Stimulated activated CD4-positive, alpha-beta T cell treated with anti-CD3 and anti-CD28 coated beads, Interleukin-12 subunit alpha, Interleukin-12 subunit beta, amount 100 ng/mL, for 4 hours (primary cell): Measurements from ENCODE around the gene MRPS18B.
"Not testable (repeated sequence)": the region's sequence is repeated elsewhere in the genome, so short reads cannot be mapped to it uniquely, and the experiment has no call there.

Experiments
- DNase-seq: peaks from one replicate; pipeline ENCODE4 v3.0.0-alpha.2; 2020

MRPS18B gene

DNA sequence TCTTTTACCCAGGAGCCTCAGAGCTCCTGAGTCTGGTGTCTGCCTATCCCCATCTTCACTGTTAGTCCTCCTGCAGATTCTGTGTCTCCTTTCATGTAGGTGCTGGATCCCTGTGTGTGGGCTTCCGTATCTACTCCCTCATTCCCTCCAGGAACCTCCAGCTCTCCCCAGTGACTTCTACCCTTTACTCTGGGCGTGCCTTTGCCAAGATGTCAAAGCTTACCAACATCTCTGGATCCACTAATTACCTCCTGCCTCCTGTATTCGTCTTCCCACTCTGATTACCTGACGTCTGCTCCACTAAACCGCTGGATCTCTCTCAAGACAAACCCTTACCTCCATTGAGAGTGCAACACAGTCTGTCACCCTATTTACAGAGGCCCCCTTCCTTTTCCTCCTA, 27.1 kb downstream of the MRPS18B start:
- DNase-seq = no peak

DNA sequence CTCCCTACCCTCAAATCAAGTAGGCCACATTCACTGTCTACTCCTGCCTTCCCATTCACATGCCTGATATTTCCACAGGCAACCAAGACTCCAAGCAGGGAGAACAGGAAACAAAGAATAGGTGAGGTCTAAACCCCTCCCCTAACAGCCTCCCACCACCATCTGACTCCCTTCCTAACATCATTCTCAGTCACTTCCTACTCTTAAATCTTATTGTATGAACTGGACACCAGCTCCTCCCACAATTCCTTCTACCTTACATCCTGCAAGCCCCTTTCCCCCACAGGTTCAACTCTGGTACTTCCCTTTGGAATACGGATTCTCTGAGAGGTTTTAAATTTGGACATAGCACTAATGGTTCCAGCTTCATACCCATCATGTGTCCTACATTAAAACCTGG, 28.3 kb downstream of the MRPS18B start:
- no peak for DNase-seq

DNA sequence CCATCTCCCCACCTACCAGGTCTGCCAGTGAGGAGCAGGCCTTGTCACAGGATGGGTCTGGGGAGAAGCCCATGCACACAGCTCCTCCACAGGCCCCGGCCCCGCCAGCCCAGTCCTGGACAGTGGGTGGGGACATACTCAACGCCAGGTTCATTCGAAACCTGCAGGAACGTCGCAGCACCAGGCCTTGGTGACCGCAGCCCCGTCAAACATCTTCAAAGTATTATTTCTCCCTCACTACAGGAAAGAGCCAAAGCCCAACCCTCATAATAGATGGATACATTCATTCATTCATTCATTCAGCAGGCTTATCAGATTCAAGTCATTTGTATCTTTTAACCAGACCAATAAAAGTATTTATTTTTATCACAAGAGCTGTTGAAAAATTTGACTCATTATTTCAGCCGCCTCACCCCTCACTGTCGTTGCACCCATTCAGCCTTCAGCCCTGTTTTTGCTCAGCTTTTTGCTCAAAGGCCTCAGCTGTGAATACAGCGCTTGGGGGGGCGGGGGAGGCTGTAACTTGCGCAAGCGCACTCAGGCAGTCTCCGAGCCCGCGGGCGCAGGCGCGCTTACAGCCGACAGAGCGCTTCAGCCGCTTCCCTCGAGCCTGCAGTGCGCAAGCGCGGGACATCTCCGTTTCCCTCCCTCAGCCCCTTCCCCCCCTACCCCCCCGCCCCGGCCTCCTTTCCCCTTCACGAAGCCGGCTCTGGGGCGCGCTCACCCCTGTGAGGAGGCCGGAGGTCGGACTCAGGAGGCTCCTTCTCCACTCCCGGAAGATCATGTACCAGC, 29.0 kb downstream of the MRPS18B start, which contains the start of gene C6orf136:
Gene C6orf136, plus strand, starts transcription at position 684 of the 792 bp plus-strand sequence. Its CDS starts 99 bp downstream, at position 783.
- peak; percentile 90 for DNase-seq

DNA sequence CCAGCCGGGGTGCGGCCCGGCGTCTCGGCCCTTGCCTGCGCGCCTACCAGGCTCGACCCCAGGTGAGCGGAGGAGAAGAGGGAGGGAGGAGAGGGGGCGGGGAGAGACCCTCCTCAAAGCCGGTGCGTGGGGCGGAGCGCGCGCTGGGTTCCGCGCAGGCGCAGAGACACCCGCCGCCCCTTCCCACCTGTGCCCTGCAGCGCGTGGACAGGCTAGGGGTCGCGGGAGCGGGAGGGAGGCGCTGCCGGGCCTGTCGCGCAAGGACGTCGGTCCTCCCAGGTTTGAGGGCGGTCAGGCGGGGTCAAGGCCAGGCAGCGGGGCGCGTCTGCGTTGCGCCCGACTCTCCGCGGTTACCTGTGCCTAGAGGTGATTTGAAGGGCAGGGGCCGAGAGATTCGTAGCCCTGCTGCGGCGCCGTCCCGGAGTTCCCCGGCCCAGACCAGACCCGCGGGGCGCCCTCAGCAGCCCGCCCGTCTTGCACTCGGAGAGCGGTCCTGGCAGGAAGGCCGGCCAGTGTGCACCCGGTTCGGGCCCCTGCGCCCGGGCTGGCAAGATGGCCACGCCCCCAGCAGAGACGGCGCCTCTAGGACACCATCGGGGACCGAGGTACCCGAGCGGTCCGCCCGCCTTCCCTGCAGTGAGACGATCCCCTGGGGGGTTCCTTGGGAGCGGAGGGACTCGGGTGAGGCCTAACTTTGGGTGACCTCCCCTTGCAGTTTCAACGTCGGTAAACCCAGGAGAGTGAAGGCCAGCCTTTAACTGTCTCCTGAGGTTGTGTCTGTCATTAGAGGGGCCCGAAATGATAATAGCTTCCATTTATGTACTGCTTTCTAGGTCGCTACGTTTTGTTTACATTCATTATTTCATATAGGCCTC, 29.8 kb downstream of the MRPS18B start:
- peak; percentile 75 for DNase-seq

DNA sequence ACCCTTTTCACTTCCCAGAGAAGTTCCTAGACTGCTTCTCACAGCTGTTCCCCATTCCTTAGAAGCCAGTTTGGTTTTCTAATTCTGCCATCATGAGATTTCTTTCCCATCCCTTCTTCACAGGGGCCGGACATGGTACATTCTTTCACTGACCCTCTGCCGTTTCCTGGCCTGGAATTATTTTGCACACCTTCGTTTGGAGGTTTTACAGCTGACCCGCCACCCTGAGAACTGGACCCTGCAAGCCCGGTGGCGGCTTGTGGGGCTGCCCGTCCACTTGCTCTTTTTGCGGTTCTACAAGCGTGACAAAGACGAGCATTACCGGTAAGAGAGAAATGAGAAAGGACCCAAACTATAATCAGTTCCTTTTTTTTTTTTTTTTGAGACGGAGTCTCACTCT, 33.5 kb downstream of the MRPS18B start:
- no peak for DNase-seq

DNA sequence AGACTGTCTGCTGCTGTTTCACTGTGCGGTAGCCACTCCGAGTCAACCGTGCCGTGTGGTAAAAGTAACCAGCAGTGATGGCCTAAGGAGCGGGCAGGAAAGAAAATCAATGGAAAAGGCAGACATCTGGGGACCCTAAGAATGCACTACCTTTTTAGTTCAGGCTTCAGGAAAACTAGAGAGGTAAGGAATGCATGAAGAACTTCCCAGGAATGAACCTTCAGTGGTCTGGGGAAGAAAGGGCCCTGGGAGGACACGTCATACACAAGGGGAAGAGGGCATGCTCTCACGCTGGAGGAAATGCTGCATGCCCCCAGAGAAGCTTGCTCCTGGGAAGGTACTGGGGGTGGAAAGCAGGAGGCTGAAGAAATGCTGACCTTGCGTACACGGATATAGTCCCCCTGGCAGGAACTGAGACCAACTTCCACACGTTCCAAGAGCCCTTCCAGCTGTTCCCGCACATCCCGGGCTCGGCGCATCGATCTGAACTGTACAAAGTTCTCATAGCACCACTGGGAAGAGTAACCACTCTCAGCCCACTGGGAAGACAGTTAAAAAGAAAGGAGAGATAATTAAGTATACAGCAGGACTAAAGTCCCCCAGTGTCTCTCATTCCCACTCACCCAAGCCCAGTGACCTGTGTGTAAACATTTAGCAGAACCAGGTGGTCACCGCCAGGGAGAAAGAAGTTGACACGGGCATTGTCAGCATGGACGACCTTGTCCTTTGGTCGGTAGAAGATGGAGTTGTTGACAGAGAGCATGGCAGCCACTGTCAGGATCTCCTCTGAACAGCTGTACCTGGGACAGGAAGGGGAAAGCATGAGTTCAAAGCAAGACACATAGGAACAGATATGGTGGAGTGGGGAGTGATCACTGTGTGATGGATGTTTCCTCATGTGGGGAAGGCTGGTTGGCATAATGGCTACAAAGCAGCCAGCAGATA, 37.4 kb downstream of the MRPS18B start:
- no peak for DNase-seq

DNA sequence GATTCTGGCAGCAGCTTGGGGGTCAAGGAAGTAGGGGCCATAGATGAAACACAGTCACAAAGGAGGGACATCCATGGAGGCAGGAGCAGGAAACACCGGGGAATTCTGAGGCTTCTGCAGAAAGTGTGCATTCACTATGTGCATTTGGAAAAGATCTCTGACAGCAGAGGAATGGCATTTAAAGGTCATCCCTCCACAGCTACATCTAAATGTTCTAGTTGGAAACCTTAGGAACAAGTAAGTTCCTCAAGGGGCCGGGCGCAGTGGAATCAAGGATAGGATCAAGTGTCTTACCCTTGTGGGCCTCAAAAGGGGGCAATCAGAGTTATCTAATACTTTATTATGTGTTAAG, 38.1 kb downstream of the MRPS18B start:
- no peak for DNase-seq

DNA sequence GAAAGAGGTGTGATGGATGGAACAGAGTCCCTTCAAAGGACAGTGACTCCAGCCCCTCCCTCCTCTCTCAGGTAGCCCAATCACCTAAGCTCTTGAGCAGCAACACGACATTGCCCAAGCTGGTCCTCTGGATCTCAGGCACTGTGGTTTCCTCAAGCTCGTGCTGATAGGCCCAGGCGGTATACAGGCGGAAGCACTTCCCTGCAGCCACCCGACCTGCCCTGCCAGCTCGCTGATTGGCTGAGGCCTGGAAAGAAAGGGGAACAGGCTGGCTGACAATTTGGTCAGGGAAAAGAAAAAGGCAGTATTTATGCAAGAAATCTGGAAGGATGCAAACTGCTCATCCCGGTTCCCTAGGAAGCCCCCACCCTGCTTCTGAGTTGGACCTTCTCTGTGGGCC, 38.9 kb downstream of the MRPS18B start:
- no peak for DNase-seq

DNA sequence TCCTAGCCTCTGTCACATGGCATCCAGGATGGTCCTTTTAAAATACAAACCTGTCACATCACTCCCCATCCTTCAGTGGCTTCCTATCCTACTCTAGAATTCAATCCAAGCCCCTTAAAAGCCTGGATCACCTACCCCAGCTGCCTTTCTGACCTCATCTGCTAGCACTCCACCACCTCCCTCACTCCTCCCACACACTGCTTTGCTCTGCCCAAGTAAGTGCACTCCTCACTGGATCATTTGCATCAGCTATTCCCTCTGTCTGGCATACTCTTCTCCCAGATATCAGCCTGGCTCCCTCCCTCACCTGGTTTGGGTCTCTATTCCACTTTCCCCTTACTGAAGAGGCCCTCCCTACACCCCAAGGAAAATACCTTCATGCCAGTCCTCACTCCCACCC, 39.8 kb downstream of the MRPS18B start:
- no peak for DNase-seq

DNA sequence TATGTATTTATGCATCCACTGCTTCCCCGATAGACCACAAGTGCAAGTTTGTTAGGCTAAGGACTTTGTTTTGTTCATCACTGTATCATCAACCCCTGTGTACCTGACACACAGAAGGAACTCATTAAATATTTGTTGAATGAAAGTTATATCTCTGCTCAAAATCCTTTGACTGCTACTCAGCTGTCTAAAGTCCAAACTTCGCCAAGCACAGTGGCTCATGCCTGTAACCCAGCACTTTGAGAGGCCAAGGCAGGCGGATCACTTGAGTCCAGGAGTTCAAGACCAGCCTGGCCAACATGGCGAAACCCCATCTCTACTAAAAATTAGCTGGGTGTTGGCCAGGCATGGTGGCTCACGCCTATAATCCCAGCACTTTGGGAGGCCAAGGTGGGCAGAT, 40.3 kb downstream of the MRPS18B start:
- DNase-seq = not testable (repeated sequence)

DNA sequence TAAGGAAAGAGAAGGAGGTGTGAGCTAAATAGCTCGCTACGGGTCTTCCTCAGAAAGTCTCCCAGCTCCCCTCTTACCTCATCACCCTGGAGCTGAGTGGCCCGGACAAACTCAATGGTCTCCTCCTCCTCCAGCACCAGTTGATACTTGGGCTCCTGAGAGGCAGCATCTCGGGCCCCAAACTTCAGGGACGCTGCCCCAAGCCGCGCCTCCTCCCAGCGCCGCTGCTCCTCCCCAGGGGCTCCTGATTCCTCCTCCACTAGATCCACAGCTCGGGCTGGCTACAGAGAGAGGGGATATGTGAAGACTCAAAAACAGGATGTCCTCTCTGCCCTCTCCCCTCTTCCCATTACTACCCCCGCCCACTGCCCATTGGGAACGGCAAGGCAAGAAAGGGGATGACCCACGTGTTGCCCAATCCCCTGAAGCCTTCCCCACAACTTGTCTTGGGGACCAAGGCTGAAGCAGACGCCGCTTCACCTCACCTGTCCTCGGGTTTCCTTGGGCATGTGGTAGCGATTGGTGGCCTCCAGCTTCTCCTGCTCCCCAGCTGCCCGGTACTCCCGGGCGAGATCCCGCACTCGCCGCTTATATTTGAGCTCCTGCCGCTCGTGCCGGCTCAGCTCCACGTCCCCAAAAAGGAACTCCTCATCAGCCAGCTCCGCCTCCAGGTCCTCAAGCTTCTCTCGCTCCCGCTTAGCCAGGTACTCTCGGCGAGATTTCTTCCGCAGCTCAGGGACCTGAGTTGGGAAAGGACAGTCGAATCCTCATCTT, 47.5 kb downstream of the MRPS18B start:
- DNase-seq = no peak

DNA sequence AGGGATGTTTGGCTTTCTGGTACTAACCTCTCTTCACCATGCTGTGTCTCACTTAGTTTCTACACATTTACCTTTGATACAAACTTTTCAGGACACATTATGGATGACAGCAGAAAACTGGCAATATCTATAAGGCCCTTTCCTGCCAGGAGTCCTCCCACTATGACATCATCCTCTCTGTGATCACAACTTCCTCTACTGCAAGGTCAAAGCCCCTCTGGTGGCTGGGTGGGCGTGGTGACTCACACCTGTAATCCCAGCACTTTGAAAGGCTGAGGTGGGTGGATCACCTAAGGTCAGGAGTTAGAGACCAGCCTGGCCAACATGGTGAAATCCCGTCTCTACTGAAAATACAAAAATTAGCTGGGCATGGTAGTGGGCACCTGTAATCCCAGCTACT, 48.7 kb downstream of the MRPS18B start:
- not testable (repeated sequence) for DNase-seq

DNA sequence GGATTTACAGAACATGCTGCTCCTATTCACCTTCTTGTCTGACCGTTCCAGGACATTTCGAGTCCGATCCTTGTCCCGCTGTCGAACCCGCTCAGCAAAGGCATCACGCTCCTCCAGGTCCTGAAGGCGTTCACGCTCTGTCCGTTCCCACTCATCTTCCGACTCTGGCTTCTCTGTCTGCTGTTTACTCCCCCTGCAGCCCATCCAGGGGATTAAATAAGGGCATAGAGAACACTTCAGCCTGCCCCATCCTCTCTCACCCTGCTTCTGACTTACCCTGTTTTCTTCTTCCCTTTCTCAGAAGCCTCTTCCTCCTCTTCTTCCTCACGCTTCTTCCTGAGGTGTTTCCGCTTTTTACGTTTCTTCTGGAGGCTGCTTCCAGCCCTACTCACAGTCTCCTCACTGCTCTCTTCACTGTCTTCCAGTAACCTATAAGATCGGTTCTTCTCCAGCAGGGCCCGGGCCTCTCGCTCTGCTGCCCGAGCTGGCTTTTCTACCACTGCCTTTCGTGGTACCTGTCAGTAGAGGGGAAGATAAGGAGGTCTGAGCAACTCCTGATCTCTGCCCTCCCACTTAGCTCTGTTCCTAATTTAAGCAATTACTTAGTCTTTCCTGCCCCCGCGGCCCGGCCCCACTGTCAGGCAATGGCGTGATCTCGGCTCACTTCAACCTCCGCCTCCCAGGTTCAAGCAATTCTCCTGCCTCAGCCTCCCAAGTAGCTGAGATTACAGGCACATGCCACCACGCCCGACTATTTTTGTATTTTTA, 53.3 kb downstream of the MRPS18B start:
- DNase-seq = no peak

DNA sequence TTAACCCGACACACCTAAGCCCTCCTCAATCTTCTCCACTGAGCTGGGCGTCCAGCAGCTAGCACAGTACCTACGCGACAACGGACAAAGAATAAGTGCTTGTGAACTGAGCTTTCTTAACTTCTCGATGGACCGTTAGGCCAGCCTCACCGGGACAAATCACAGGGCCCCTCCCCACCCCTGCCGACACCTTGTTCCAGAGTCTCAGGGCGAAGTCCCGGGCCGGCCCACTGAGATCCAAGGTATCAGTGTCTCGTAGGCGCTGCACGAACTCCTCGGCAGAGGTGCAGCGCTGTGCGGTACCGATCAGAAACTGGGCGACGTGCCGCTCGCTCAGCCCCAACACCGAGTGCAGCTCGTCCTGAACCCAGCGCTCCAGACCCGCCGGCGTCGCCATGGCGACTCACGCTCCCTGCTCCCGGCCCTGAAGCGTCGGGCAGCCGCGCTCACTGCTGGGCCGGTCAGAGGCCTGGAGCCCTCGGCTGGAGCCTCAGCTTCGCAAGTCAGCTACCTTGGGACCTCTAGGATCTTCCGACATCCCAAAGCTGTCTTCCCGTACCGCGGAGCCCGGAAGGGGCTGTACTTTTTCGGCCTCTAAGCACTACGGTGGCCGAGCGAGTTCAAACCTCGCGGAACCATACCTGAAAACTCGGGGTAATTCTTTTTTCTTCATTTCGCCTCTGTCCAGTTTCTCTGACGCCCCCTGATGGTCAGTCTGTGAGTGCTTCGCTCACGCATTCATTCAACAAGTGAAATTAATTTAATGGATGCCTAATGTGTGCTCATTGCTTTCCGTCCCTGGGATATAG, 55.0 kb downstream of the MRPS18B start, which contains the start of gene DHX16:
Gene DHX16, minus strand, starts transcription at position 562 of the 809 bp plus-strand sequence. Its CDS starts 165 bp downstream, at position 397.
- DNase-seq = peak; percentile 85
